ENCODE data around the gene LRRC32.

LRRC32 gene, protein sequence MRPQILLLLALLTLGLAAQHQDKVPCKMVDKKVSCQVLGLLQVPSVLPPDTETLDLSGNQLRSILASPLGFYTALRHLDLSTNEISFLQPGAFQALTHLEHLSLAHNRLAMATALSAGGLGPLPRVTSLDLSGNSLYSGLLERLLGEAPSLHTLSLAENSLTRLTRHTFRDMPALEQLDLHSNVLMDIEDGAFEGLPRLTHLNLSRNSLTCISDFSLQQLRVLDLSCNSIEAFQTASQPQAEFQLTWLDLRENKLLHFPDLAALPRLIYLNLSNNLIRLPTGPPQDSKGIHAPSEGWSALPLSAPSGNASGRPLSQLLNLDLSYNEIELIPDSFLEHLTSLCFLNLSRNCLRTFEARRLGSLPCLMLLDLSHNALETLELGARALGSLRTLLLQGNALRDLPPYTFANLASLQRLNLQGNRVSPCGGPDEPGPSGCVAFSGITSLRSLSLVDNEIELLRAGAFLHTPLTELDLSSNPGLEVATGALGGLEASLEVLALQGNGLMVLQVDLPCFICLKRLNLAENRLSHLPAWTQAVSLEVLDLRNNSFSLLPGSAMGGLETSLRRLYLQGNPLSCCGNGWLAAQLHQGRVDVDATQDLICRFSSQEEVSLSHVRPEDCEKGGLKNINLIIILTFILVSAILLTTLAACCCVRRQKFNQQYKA

DNA sequence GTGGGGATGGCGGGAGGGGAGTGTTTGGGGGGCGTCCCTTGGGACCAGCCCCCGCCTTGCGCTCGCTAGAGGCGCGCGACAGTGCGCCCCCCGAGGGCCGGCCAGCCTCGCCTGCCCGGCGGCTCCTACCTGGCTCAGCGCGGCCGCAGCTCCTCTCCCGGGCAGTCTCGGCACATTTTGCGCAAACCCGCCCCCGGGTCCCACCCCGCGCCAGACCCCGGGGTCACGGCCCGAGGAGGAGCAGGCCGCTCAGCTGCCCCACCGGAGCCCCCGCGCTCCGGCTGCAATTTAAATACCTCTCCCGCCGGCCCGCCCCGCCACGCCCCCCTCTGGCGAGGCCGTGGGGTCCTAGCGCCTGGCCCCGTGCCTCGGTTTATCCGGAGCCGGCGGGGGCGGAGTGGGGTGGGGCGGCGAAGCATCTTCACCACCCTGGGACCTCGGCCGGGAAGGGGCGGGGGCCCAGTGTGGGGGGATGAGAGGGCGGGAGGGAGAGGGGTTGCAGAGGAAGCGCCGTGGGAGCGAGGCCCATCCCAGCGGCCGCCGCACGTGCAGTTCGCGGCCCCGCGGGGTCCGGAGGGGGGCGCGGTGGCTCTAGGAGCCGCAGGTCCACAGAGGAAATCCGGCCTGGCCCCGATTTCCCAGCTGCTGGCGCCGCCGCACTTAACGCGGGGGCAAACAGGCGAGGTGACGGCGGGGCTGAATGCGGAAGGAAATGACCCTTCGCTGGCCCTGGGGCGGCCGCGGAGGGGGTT is at the start of gene LRRC32:
TSS of gene LRRC32 (minus strand) at position 263 of the 752 bp plus-strand sequence. CDS start 4,793 bp downstream, outside the sequence.
- peak in 3 of 10 donors; percentile 41 to 80 (median 71) for DNase-seq
- intact Hi-C loops (cut with DNase I): no loop called here

DNA sequence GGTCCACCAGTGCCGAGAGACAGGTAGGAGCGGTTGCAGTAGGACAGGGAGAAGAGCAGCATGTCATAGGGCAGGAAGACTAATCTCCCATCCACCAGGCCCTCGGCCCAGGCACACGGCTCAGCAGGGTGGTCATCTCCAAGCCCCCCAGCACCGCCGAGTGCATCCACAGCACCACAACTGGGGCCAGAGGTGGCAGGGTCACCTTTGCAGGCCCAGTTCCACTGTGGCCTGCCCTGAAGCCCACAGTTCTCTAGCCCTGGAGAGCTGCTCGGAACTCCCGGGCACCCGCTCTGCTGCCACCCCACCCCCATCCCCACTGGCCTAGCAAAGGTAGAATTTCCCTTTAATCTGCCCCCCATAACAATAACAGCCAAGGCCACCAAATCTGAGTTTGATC is 49.1 kb upstream of the LRRC32 start:
- intact Hi-C loops (cut with DNase I): no loop called here
- no peak for DNase-seq

DNA sequence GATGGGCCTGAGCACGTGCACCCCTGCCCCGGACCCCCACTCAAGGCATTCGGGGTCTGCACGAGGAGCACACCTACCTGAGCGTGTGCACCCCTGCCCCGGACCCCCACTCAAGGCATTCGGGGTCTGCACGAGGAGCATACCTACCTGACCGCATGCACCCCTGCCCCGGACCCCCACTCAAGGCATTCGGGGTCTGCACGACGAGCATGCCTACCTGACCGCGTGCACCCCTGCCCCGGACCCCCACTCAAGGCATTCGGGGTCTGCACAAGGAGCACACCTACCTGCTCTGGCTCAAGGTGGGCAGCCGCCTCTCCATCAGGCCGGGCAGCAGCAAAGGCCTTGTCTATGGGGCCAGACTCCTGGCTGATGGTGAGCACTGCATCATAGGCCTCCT is 48.7 kb upstream of the LRRC32 start:
- DNase-seq: no peak

DNA sequence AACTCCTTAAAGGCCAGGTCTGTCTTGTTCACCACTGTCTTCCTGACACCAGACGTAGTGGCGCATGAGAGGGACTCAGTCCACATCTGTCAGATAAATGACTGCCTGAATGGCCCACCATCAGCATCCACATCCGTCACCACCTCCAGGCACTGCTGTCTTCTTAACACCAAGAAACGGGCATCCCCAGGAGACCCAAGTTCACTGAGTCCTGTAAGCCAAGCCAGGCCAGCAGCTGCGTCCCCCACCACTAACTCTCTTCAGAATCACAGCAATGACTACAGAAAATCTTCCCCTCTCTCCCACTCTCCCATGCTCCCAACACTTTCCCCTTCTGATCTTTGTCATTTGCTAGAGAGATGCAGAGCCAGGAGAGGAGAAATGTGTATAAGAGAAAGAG is 47.3 kb upstream of the LRRC32 start:
- no peak for DNase-seq
- intact Hi-C loops (cut with DNase I): no loop called here

More for the DNA sequence above, 48.7 kb upstream of the LRRC32 start:
- intact Hi-C loops (cut with DNase I): no loop called here

DNA sequence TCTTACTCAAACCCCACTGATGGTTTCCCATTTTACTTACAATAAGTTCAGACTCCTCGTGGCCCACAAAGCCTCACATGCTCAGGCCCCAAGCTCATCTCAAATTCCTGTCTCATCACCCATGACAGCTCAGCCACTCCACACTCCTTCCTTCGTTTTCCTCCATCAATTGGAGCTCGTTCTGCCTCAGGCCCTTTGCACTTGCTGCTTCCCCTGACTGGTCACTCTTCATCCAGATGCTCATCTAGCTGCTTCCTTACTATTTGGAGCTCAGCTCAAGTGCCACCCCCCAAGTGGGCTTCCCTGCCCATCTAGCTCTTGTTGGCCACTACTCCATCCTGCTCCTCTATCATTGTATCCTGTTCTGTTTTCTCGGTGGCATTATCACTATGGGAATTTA is 46.8 kb upstream of the LRRC32 start:
- intact Hi-C loops (cut with DNase I): no loop called here
- no peak for DNase-seq

DNA sequence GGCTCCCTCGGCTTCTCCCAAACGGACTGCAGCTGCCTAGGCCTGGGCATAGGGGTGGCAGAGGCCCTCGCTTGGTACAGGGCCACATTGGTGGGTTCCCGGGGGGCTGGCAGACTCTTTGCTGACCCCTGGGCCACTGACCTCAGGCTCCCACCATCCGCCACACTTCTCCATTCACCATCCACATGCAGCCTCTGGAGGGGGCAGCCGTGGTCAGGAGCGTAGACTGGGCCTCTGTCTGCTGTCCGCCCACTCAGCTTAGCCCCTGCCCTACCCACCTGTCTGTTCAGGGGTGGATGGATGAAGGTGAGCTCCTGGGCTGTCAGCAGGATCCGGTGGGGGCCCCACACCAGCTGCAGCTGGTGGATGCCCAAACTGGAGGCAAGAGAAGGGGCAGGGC is 45.7 kb upstream of the LRRC32 start:
- no peak for DNase-seq
- intact Hi-C loops (cut with DNase I): no loop called here

DNA sequence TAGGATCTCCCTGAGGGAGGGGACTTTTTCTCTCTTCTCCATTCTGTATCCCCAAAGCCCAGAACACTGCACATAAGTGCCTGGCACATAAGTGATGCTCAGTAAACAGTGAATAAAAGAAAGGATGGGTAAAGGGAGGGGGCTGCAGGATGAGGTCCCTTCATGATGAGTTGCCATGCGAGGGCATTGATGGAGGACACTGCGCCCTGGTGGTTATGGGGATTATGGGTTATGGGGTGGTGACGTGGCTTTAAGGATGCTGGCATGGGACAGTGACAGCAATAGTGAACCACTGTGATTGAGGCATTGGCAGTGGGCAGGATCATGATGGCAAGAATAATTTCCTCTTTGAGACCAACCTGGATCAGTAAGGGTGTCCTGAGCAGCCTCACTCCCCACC is 43.9 kb upstream of the LRRC32 start:
- intact Hi-C loops (cut with DNase I): no loop called here
- no peak for DNase-seq

DNA sequence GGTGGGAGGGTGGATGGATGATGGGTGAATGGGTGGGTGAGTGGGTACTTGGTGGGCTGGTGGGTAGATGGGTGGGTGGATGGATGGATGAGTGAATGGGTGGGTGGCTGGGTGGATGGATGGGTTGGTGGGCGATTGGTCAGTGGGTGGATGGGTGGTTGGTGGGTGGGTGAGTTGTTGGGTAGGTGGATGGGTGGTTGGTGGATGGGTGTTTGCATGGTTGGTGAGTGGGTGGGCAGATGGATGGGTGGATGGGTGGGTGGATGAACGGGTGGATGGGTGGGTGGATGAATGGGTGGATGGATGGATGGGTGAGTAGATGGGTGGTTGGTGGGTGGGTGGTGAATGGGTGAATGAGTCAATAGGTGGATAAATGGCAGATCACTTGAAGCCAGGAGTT is 43.0 kb upstream of the LRRC32 start:
- DNase-seq: peak in 1 of 10 donors; percentile 22
- intact Hi-C loops (cut with DNase I): no loop called here

DNA sequence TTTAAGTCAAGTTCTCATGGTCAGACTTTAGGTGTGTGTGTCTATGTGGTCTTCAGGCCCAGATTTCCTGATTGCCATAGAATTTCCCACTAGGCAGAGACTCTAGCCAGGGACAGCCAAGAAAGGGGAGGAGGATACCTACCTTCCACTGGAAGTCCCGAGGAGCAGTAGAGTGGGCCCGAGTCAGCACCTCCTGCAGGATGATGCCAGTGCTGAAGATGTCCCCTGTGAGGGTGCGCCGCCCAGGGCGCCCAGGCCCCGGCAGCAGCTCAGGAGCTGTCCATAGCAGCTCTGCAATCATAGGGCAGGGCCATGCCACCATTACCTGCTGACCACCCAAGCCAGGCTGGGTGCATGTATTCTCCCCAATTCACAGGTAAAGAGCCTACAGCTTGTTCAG is 41.6 kb upstream of the LRRC32 start:
- intact Hi-C loops (cut with DNase I): no loop called here
- peak in 1 of 10 donors; percentile 72 for DNase-seq

DNA sequence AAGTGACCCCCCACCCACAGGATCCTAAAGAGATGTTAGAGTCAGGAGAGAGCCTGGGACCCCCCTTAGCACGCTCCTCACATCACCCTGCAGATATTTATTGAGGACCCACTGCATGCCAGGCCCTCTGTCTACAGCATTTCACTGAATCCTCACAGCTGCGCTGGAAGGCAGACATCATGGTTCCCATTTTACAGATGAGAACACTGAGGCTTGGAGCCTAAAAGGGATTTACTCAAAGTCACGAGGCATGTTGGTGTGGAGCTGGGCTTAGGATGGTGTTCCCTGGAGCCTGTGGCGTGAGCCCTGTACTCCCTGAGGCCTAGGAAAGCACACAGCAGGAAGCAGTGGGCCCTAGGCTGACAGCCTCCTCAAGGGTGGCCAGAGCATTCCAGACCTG is 39.2 kb upstream of the LRRC32 start:
- no peak for DNase-seq
- intact Hi-C loops (cut with DNase I): no loop called here

DNA sequence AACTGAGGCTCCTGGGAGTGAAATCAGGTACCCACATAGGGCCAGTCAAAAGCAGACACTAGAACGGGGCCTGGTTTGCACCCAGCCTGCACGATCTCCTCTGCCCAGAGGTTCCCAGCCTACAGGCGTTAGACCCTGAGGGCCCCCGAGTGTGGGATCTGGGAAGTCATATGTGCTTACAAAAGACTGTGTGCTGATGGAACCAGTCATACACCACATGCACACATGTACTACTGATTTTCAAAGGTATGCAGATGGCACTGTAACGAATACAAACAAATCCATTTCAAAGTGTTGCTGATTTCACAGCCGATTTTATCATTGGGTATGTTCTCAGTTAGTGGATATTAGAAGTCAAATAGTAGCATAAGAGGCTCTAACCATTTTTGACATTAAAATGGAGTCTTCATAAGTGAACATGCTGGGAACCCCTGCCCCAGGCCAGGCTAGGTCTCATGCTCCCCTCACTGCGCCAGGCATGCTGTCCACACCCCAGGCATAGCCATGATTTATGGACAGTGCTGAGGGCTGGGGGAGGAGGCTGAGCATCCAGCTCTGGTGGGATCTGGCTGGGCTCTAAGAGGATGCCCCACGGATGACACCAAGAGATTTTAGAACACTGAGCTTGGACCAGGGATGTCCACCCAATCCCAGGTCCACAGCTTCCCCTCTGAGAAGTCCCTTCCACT is 38.6 kb upstream of the LRRC32 start:
- peak in 1 of 10 donors; percentile 33 for DNase-seq
- intact Hi-C loops (cut with DNase I): no loop called here

DNA sequence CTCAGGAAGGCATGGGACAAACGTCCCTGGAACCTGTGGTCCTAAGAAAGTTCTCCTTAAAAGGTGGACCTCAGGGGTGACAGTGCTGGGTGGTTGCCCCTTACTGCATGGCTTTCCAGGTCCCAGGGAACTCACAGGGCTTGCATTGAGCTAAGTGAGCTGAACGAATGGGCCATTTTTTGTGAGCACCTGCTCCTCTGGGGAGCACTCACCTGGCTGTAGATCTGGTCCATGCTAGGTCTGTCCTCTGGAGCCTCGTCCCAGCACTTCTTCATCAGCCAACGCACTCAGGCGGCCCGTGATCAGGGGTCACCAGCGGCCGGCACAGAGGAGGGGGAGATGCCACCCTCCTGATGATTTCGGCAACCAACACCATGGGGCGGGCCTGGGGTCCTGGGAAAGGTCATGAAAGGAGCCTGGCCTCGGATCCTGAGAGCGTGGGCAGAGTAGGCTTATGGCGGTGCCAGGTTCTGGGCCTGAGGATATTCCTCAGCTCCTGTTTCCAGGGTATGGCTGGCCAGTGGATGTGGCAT is 36.8 kb upstream of the LRRC32 start:
- peak in 1 of 10 donors; percentile 50 for DNase-seq
- intact Hi-C loops (cut with DNase I): no loop called here

DNA sequence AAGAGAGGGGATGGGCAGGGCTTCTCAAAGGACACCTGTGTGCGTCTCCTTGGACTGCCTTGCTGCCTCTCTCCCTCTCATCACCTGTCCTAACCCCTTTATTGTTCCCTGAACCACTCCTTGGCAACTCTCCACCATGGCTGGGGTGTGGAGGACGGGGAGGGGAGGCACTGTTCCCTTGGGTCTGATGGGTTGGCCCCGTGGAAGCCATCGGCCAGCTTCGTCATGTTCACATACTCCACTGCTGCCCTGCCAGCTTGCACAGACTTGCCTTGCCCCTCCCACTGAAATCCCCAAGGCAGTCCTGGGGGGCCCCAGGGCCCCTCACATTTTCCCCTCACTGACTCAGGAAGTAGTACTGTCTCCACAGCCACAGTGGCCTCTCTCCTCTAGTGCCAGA is 36.1 kb upstream of the LRRC32 start:
- intact Hi-C loops (cut with DNase I): no loop called here
- peak in 1 of 10 donors; percentile 13 for DNase-seq

DNA sequence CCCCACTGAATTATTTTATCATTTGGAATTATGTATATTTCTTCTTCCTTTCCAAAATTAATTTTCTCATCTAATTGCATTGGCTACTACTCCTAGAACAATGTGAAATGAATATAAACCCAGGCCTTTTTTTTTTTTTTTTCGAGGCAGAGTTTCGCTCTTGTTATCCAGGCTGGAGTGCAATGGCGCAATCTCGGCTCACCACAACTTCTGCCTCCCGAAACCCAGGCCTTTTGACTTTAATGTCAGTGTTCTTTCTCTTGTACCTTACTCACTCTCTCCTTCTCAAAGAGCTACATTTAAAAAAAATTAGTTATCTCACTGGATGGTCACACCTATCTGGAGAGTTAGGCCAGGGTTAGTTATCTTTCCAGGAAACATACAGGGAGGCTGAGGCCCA is 35.3 kb upstream of the LRRC32 start:
- intact Hi-C loops (cut with DNase I): no loop called here
- DNase-seq: peak in 1 of 10 donors; percentile 9

DNA sequence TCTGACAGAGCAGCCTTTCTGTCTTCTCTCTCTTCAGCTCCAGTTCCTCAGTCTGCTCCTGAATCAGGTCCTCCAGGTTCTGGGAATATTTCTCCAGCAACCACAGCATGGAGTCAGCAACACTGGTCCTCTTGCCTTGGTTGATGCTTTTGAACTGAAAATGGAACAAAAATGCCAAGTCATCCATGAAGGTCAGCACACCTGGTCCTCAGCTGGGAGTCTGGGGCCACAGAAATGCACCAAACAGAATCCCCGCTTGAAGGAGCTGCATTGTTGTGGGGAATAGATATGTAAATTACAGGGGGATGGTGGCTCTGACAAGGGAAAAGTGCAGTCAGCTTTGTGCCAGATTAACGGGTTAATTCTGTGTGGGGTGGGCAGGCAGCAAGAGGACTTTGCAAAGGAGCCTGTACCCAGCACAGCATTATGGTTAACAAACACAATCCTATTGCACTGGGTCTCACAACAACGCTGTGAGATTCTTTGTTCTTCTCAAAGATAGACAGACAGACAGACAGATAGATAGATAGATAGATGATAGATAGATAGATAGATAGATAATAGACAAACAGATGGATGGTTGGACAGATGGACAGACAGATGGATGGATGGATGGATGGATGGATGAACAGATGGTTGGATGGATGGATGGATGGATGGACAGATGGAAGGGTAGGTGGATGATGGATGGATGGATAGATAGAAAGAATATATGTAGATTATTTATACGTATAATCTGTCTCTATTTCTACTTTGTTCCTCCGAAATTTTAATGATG is 33.8 kb upstream of the LRRC32 start:
- no peak for DNase-seq
- intact Hi-C loops (cut with DNase I): no loop called here

DNA sequence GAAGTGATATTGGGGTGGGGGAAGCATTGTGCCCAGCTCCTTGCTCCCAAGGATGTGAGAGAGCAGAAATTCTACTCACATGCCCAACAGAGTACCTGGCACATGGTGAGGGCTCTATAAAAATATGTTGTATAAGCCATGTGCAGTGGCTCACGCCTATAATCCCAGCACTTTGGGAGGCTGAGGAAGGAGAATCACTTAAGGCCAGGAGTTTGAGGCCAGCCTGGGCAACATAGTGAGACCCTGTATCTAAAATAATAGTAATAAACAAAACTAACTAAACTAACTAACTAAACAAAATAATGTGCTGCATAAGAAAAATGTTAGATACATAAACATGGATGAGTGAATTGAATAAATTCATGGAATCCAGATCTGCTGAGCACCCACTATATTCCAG is 33.2 kb upstream of the LRRC32 start:
- intact Hi-C loops (cut with DNase I): no loop called here
- peak in 1 of 10 donors; percentile 44 for DNase-seq

DNA sequence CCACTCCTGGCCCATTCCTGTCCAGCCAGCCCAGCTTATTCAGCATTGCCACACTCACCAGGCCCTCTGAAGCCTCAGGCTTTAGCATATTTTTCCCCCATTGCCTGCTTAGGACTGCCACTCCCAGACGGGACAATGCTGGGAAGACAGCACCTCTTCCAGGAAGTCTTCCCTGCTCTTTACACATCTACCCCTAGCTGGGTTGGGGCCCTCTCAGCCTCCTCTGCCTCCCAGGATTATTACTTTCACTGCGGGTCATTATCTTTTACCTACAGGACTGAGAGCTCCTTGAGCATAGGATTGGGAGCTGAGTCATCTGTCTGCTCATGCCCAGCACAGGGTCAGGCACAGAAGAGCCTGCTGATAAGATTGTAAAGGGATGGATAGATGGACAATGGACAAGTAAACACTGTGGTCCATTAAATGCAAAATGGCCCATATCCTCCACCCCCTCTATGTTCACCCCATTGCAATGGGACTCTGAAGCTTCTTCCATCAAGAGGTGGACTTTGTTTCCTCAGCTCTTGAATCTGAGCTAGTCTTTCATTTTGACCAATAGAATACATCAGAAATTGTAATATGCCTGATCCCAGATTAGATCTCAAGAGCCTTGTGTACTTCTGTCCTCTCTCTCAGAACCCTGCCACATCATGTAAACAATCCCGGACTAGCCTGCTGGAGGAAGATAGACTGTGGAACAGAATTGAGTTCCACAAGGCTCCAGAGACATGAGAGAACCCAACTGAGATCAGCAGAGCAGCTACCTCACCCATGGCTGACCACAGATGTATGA is 32.0 kb upstream of the LRRC32 start:
- intact Hi-C loops (cut with DNase I): no loop called here
- peak in 1 of 10 donors; percentile 2 for DNase-seq

DNA sequence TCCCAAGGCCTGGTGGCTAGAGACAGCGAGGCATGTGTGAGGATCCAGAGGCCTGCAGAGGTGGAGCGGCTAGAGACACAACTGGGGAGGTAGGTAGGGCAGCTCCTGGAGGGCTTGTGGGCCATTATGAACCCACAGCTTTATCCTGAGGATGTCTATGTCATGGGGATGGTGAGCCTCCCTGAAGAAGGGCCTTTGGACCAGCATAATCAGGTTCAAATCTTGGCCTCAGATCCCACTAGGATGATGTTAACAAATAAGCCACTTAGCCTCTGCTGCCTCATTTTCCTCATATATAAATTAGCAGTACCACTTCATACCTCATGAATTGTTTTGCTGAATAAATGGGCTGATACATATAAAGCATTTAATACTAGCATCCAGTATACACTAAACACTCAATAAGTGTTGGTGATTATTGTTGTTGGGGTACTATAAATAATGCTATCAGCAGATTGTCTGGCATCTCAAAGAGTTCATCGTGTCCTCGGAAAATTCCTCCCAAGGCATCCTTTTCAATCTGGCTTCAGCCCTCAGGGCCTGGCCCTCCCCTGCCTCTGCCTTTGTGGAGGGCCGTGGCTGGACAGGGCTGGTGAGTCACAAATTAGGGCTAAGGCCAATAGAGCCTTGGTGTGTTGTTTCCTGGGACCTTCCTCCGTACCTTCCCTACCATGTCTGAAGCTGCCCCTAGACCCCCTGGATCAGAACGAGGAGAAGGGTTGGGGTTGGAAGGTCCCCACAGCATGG is 30.9 kb upstream of the LRRC32 start:
- intact Hi-C loops (cut with DNase I): no loop called here
- peak in 3 of 10 donors; percentile 8 to 59 (median 49) for DNase-seq
